GM18526 (cell line): ENCODE data around the gene CAND1.

Experiments
- POLR2A ChIP-seq: IDR thresholded peaks from 3 replicates; pipeline ENCODE4 v1.6.1; 2011; ENCODE audit not compliant: insufficient read length; ENCODE audit errors: extremely low read depth

Gene CAND1

GRCh38 chr12:67268896-67269632 is at the start of gene CAND1:
CAND1 (plus strand) TSS chr12:67269358; CDS start chr12:67269718, 360 bp downstream.
- TF ChIP-seq POLR2A, result peak; percentile 83

- TF ChIP-seq POLR2A, result no peak
These were observed 49.1 kb upstream of the CAND1 start for GRCh38 chr12:67220065-67220464.

GRCh38 chr12:67222302-67222701 is 46.9 kb upstream of the CAND1 start:
- TF ChIP-seq POLR2A, result no peak

- TF ChIP-seq POLR2A, result no peak
These were observed 45.9 kb upstream of the CAND1 start for GRCh38 chr12:67223225-67223624.

GRCh38 chr12:67237231-67237630 is 31.9 kb upstream of the CAND1 start:
- TF ChIP-seq POLR2A, result no peak

GRCh38 chr12:67239061-67239460 is 30.1 kb upstream of the CAND1 start:
- no peak for TF ChIP-seq POLR2A

- no peak for TF ChIP-seq POLR2A
These were observed 27.7 kb upstream of the CAND1 start for GRCh38 chr12:67241482-67241881.

GRCh38 chr12:67243260-67243659 is 25.9 kb upstream of the CAND1 start:
- TF ChIP-seq POLR2A, result no peak

GRCh38 chr12:67245571-67245970 is 23.6 kb upstream of the CAND1 start:
- TF ChIP-seq POLR2A, result no peak

GRCh38 chr12:67251012-67251411 is 18.1 kb upstream of the CAND1 start:
- no peak for TF ChIP-seq POLR2A

GRCh38 chr12:67254372-67255026 is 14.7 kb upstream of the CAND1 start:
- no peak for TF ChIP-seq POLR2A

- no peak for TF ChIP-seq POLR2A
These were observed 12.5 kb upstream of the CAND1 start for GRCh38 chr12:67256649-67257048.

GRCh38 chr12:67263471-67263870 is 5.7 kb upstream of the CAND1 start:
- no peak for TF ChIP-seq POLR2A

- TF ChIP-seq POLR2A, result peak; percentile 26
These were observed 743 bp upstream of the CAND1 start for GRCh38 chr12:67268335-67268895.

- peak; percentile 60 for TF ChIP-seq POLR2A
These were observed 745 bp downstream of the CAND1 start for GRCh38 chr12:67269633-67270573.
